T-helper 17 cell (primary cell): ENCODE measurements around the gene HCN3. TPM values are rescaled to one million over a fixed set of nuclear protein-coding genes. Genes with fewer than 3 reads are reported as not detected.
A peak's percentile ranks its signal among the peaks of the same experiment; 100 is the strongest.

Source experiments
- ATAC-seq: fragments of 150-1000 bp; cut with Tn5 transposase; 2 replicates; pipeline ENCODE4 v1.10.0; 2021; ENCODE audit warnings: mild to moderate bottlenecking, moderate library complexity
- DNase-seq, 3 donors: peaks; one replicate each; pipeline versions ENCODE4 v3.0.0 to v3.0.0-alpha.2; 2020 to 2021
- H3K9me3 ChIP-seq: one replicate; pipeline ENCODE4 v1.7.0; 2013; ENCODE audit warnings: low read length, mild to moderate bottlenecking; ENCODE audit not compliant: control insufficient read depth, poor library complexity, severe bottlenecking
- H3K27ac Mint-ChIP-seq: one replicate; pipeline ENCODE4 v1.8.0; 2022; ENCODE audit warnings: mild to moderate bottlenecking, moderate library complexity, mixed read lengths
- H3K27me3 Mint-ChIP-seq: one replicate; pipeline ENCODE4 v1.8.0; 2022; ENCODE audit warnings: mixed read lengths
- H3K36me3 Mint-ChIP-seq: one replicate; pipeline ENCODE4 v1.8.0; 2022; ENCODE audit warnings: low read depth, mixed read lengths
- H3K4me1 Mint-ChIP-seq: one replicate; pipeline ENCODE4 v1.8.0; 2022; ENCODE audit warnings: mild to moderate bottlenecking, mixed read lengths
- H3K4me3 Mint-ChIP-seq: one replicate; pipeline ENCODE4 v1.8.0; 2022; ENCODE audit warnings: mild to moderate bottlenecking, moderate library complexity, mixed read lengths
- total RNA-seq, 4 donors: library from RNA in 2 of 4; stranded (reverse) in 2 of 4; gene quantifications; one replicate each; pipeline ENCODE4 v1.2.3 and lab custom pipeline; 2022 to 2026

HCN3 gene
- total RNA-seq, 2 donors from 2014 or later = 1.3 to 1.5 TPM

DNA sequence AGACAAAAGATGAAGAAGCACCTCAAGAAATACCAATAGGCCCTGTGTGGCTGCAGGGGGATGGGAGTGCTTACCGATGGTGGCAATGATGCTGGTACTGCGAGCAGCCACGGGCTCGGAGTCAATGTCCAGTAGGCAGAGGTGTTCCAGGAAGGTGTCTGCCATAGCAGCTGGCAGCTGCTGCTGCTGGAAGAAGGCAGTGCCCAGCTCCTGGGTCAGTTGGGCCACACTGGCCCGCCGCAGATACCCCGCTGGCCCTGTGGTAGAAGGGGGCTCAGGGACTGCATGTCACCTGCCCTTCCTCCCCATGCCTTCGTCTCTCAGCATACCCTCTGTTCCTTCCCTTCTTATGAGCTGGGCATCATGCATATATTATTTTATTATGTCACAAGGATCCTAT, 22.8 kb downstream of the HCN3 start:
- Mint-ChIP-seq H3K27ac (no peak overlapping the region), H3K36me3 (peaks cover 11% of the 10 kb centered on the region), H3K4me1 (peaks cover 6% of the 10 kb centered on the region), H3K4me3 (no peak overlapping the region), H3K27me3 (peaks cover 34% of the 10 kb centered on the region)
- ATAC-seq (no peak), DNase-seq (no peak)
- H3K9me3 ChIP-seq = no peaks in the 10 kb centered on the region

DNA sequence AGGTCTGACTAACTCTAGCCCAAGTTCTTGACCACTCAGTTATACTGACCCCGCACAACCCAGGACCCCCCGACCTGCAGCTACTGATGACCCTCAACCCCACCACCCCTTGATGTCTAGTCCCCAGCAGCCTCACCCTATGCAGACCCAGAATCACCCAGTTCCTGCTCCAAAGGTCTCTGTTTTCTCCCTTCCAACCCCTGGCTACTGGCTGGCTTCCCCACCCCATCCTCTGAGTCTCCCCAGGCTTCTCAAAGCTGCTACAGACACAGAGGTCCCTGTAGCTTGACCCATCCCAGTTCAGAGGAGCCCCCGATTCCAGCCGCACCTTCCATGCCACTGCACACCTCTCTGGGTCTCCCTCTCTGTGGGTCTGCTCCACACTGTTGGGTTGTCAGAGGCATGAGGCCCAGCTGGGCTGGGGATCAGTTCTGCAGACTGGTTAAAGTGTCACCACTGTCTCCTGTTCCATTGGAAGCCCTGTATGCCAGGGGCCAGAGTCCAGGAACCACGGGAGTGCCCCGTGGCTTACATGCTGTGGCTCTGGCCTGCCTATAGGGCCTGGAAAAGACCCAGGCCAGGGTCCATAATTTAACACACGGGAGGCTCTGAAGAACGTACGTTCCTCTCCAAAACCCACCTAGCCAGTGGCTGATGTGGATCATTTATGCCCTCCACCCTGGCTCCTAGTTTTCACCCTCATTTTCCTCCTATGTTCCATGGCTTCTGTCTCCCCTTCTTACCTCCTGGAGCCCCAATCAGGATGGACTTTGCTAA, 23.5 kb downstream of the HCN3 start:
- no peak for ATAC-seq
- Mint-ChIP-seq H3K4me3 (no peak overlapping the region), H3K27me3 (peaks cover 31% of the 10 kb centered on the region), H3K27ac (no peak overlapping the region), H3K36me3 (peaks cover 9% of the 10 kb centered on the region), H3K4me1 (peaks cover 5% of the 10 kb centered on the region)
- no peaks in the 10 kb centered on the region for H3K9me3 ChIP-seq
- no peak for DNase-seq

DNA sequence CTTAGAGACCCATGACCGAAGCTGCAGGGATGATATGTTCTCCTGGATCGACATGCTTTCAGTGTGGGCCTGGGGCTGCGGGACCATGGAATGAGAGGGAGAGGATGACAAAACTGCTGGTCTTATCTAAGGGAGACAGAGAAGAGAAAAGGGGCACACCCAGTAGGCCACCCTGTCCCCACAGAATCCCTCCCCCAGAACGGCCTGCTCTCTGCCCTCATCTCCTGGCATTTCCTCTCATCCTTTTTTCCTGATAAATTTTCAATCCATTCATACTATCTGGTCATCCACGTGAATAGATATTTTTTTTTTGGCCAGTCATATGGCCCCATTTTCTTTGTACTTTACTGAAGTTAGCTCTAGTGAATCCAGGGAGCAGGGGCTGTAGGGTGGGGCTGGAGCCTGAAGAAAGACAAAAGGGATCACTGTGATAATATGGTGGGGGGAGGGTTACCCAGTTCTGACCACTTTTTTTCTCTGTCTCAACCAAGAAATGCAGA, 24.1 kb downstream of the HCN3 start, which contains the start of gene PKLR:
Gene PKLR (minus strand): TSS at position 97 of the 500 bp plus-strand sequence. CDS start 43 bp downstream, at position 54.
- Mint-ChIP-seq H3K27me3 (peaks cover 24% of the 10 kb centered on the region), H3K36me3 (peaks cover 10% of the 10 kb centered on the region), H3K27ac (no peak within 1 kb of the TSS), H3K4me1 (peaks cover 4% of the 10 kb centered on the region), H3K4me3 (no peak within 1 kb of the TSS)
- ATAC-seq = no peak
- no peaks in the 10 kb centered on the region for H3K9me3 ChIP-seq
- DNase-seq = no peak

DNA sequence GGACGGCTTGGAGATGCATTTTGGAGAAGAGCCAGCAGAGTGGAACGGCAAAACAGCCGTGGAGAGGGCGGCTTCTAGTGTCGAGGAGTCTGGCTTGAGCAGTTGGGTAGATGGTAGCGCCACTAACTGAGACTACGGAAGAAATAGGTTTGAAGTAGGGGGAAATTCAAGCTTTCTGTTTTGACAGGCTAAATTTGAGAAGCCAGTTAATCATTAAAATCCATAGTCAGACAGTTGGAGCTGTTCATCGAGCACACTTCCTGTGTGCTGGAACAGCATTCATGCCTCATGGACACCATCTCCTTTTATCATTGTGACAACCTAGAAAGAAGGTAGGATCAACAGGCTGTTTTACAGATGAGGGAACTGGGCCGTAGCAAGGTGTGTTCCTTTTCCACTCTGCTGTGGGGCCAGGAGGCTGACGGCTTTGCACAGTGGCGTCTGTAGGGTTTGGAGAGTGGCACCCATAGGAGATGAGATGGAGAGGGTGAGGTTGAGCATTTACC, 27.3 kb downstream of the HCN3 start:
- Mint-ChIP-seq H3K36me3 (peaks cover 5% of the 10 kb centered on the region), H3K4me1 (peaks cover 9% of the 10 kb centered on the region), H3K27ac (no peak overlapping the region), H3K27me3 (peaks cover 12% of the 10 kb centered on the region), H3K4me3 (no peak overlapping the region)
- DNase-seq (no peak), ATAC-seq (no peak)
- H3K9me3 ChIP-seq = no peaks in the 10 kb centered on the region

DNA sequence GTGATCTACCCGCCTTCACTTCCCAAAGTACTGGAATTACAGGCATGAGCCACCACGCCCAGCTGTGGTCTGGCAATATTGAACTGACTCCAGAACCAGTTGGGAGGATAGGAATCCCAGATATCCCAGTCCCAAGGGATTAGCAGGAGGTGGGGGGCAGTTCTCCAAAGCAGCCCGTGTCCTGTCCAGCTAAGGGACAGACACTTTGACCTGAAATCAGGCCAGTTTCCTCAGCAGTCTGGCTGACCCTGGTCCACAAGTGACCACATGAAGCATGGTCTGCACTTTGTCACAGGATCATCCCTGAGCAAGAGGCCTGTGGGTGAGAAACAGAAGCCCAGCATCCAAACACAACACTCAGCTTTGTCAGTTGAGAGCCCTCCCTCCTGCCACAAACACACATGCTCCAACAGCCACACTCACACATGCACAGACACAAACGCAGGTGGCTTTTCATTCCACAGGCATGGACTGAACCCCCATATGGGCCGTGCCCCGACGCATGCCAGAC, 28.7 kb downstream of the HCN3 start:
- Mint-ChIP-seq H3K27ac (peak overlapping the region; percentile 29), H3K27me3 (peaks cover 12% of the 10 kb centered on the region), H3K4me3 (no peak overlapping the region), H3K4me1 (peaks cover 14% of the 10 kb centered on the region), H3K36me3 (peaks cover 5% of the 10 kb centered on the region)
- DNase-seq (no peak), ATAC-seq (no peak)
- no peaks in the 10 kb centered on the region for H3K9me3 ChIP-seq

DNA sequence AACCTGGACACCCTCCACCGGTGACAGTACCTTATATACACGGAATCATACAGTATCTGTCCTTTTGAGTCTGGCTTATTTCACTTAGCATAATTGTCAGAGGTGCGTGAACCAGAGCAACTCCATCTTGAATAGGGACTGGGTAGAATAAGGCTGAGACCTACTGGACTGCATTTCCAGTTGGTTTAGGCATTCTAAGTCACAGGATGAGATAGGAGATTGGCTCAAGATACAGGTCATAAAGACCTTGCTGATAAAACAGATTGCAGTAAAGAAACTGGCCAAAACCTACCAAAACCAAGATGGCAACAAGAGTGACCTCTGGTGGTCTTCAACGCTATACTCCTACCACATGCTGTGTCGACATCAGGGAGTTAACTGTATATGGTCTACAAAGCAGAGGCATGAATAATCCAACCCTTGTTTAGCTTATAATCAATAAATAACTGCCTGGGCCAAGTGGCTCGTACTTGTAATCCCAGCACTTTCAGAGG, 30.0 kb downstream of the HCN3 start:
- ATAC-seq = no peak
- Mint-ChIP-seq H3K27ac (peak overlapping the region; percentile 97), H3K27me3 (peaks cover 12% of the 10 kb centered on the region), H3K36me3 (peaks cover 5% of the 10 kb centered on the region), H3K4me1 (peaks cover 22% of the 10 kb centered on the region), H3K4me3 (no peak overlapping the region)
- DNase-seq = no peak
- H3K9me3 ChIP-seq = no peaks in the 10 kb centered on the region

DNA sequence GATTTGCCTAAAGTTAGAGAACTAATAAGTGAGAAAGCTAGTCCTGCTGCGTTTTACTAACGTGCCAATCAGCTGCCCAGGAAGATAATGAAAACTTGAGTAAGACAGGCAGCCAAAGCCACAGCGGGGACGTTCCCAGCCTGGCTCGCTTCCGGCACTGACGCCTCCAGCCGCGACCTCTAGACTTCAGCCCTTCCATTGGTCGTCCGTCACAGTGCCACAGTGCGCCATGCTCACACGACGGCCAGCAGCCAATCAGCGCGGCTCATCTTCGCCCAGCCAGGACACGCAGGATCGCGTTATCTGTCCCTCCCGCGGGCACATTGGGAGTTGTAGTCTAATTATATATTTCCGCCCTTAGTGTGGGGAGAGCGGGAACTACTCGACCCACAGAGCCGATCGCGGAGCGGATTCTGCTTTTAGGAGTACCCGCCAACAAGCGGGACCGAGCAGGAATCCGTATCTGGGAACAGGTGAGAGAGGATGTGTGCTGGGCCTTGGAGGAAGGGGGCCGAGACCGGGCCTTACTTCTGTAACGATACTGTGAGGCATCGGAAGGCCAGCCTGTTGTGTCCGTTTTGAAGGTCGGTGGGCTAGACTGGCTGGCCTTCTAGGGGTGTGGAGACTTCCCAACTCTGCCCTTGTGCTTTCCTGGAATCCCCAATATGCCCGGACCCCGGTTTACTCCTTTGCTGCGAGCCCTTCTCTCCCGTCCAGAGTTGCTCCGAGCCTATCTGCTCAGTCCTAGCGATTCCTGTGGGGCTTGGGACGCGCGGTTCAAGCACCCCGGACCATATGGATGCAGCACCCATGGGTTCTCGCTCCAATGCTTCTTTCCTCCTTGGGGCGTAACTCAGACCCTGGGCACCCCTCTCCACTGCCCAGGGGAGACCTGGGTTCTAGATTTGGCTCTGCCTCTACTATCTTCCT, 31.5 kb downstream of the HCN3 start, which contains the start of gene FDPS:
Gene FDPS (plus strand): TSS at position 374 of the 930 bp plus-strand sequence. CDS start 924 bp downstream, outside the sequence.
- H3K27me3 Mint-ChIP-seq = peaks cover 5% of the 10 kb centered on the region
- peak within 1 kb of the TSS; percentile 97 for H3K4me3 Mint-ChIP-seq
- peaks cover 30% of the 10 kb centered on the region for H3K4me1 Mint-ChIP-seq
- DNase-seq (peak; percentile 91 to 96 (median 93)), ATAC-seq (peak; percentile 98)
- H3K36me3 Mint-ChIP-seq = peaks cover 9% of the 10 kb centered on the region
- peak within 1 kb of the TSS; percentile 97 for H3K27ac Mint-ChIP-seq
- H3K9me3 ChIP-seq = no peaks in the 10 kb centered on the region

DNA sequence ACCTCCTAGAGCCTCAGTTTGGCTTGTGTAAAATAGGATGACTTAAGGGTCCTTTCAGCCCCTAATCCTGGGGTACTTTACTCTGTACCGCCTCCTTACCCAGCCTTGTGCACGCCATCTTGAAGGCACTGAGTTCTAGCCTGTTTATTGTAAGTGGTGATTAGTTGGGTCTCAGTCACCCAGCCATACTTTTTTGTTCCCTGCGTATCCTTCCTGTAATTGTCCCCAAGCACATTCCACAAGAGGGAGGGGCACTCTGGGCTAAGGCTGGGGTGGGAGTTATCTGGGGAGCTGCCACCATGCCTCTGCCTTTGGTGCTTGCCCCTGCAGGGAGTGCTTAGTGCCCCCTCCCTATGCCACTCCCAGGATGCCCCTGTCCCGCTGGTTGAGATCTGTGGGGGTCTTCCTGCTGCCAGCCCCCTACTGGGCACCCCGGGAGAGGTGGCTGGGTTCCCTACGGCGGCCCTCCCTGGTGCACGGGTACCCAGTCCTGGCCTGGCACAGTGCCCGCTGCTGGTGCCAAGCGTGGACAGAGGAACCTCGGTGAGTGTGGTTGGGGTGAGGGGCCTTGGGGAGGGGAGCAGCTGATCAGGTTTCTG, 32.3 kb downstream of the HCN3 start:
- peaks cover 9% of the 10 kb centered on the region for H3K36me3 Mint-ChIP-seq
- DNase-seq = no peak

DNA sequence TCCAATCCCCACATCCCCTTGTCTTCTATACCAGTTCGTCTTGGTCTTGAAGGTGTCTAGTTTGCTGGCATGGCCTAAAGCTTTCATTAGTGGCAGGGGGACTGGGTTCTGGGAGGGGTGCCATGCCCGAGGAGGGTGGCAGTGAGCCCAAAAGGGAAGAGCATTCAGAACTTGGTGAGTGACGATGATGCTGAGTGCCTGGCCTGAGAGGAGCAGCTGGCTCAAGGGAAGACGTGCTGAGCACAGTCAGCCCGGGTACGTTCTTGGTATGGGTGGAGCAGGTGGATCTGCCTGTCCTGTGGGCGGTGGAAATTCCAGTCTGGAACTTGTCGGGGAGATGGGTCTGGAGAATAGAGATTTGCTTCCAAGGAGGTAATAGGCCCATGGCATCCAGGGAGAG, 36.0 kb downstream of the HCN3 start:
- peaks cover 7% of the 10 kb centered on the region for H3K36me3 Mint-ChIP-seq
- H3K27ac Mint-ChIP-seq = no peak overlapping the region

More for the DNA sequence above, 32.3 kb downstream of the HCN3 start:
- Mint-ChIP-seq H3K4me1 (peaks cover 30% of the 10 kb centered on the region), H3K27ac (peak overlapping the region; percentile 97), H3K4me3 (peak overlapping the region; percentile 97), H3K27me3 (peaks cover 1% of the 10 kb centered on the region)
- no peak for ATAC-seq
- no peaks in the 10 kb centered on the region for H3K9me3 ChIP-seq

DNA sequence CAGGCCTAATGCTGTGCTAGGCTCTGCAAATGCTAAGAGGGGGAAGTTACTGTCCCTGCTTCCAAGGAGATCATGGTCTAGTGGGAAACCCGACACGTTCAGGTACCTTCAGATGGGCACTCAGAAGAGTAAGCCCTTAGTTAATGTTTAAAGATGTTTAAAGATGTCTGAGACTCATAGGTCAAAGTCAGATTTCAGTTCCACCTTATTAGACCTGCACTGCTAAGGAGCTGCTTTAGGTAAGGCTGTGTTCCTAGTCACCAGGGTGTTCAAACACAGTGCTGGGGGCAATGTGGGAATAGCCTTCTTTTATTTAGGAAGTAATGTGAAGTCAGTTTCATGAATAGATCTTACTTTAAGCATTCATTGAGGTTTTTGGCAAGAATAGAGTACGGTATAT, 39.7 kb downstream of the HCN3 start:
- Mint-ChIP-seq H3K27me3 (no peaks in the 10 kb centered on the region), H3K4me1 (peaks cover 30% of the 10 kb centered on the region), H3K4me3 (no peak overlapping the region), H3K27ac (no peak overlapping the region), H3K36me3 (peaks cover 8% of the 10 kb centered on the region)
- H3K9me3 ChIP-seq = no peaks in the 10 kb centered on the region
- ATAC-seq (no peak), DNase-seq (no peak)

More for the DNA sequence above, 36.0 kb downstream of the HCN3 start:
- no peak overlapping the region for H3K4me3 Mint-ChIP-seq
- no peaks in the 10 kb centered on the region for H3K9me3 ChIP-seq
- H3K4me1 Mint-ChIP-seq = peaks cover 29% of the 10 kb centered on the region
- ATAC-seq (no peak), DNase-seq (no peak)
- H3K27me3 Mint-ChIP-seq = no peaks in the 10 kb centered on the region

DNA sequence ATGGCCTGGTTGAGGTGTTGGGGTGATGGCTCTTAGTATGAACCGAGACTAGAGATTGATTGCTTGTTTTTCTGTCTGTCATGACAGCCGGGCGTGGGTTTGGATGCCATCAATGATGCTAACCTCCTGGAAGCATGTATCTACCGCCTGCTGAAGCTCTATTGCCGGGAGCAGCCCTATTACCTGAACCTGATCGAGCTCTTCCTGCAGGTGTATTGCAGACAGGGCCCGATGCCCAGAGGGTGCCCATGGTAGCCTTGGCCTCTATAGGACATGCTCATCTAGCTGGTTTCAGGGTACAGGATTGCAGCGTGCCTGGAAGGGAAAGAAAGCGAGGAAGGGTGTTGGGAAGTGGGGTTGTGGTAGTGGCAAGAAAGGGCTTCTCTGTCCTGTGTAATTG, 40.8 kb downstream of the HCN3 start:
- no peak for DNase-seq
- H3K4me3 Mint-ChIP-seq = no peak overlapping the region
- peaks cover 26% of the 10 kb centered on the region for H3K4me1 Mint-ChIP-seq
- H3K27ac Mint-ChIP-seq = no peak overlapping the region
- H3K36me3 Mint-ChIP-seq = peaks cover 7% of the 10 kb centered on the region
- no peaks in the 10 kb centered on the region for H3K9me3 ChIP-seq
- ATAC-seq = no peak
- H3K27me3 Mint-ChIP-seq = no peaks in the 10 kb centered on the region

DNA sequence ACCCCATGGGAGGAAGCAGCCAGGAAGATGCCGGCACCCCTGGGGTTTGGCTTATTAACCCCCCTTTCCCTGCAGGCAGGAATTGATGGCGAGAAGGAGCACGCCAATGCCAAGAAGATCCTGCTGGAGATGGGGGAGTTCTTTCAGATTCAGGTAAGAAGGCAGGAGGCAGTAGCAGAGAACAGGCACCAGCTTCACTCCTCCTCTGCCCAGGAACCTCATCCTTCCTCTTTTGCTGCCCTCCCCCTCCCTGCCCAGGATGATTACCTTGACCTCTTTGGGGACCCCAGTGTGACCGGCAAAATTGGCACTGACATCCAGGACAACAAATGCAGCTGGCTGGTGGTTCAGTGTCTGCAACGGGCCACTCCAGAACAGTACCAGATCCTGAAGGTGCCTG, 42.3 kb downstream of the HCN3 start:
- Mint-ChIP-seq H3K27me3 (no peaks in the 10 kb centered on the region), H3K27ac (peak overlapping the region; percentile 41), H3K4me3 (peak overlapping the region; percentile 21), H3K36me3 (peaks cover 2% of the 10 kb centered on the region), H3K4me1 (peaks cover 23% of the 10 kb centered on the region)
- DNase-seq (no peak), ATAC-seq (no peak)
- H3K9me3 ChIP-seq = no peaks in the 10 kb centered on the region
